Measurements from ENCODE around the gene ADISSP. TPM values are rescaled to one million over a fixed set of nuclear protein-coding genes. Genes with fewer than 3 reads are reported as not detected.

Gene ADISSP
- total RNA-seq, 3 donors from 2014 or later, result 63.3 to 102 (median 84.2) TPM

DNA sequence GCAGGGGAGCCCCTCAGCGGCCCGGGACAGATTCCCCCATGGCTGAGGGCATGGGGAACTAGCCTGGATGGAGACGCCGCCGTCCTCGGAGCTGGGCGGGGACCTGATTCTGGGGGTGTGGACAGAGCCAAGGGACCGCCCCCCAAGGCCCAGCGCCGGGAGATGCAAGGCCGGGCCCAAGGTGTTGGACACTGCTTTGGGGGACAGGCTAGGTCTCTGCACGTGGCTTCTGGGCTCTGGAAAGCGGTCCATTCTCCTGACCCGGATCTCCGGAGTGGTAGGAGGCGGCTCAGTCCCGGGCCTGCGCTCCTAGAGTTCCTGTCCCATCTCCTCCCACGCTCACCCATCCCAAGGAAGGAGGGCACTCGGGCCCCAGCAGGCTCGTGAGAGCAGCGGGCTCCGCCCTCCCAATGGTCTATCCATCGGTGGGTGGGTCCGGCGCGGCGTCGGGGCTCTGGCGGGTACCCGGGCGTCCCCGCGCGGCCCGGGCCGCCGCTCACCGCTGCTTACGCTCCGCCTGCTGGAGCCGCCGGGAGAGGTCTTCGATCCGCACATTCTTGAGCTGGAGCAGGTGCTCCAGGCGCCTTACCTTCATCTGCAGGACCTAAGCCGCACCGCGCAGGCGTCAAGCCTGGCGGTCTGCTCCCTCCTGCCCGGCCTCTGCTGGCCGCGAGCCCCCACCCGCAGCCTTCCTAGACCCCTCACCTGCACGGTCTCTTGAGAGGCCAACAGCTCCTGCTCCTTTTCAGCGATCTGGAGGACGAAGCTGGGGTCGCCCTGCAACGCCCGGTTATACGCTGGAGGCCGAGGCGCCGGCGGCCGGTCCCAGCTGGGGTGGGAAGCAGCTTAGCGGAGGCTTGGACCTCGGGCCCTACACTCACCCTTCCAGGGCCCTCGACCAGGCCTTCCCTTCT lies 10.4 kb upstream of the ADISSP start:
- H3K4me1 Mint-ChIP-seq (ENCODE audit: low read depth), result peaks cover 29% of the 10 kb centered on the region
- peak overlapping the region; percentile 72 for H3K4me3 Mint-ChIP-seq
- no peaks in the 10 kb centered on the region for H3K9me3 Mint-ChIP-seq
- ATAC-seq (peak; percentile 71 to 78), DNase-seq (peak; percentile 38)
- H3K27me3 Mint-ChIP-seq (ENCODE audit: low read depth), result peaks cover 9% of the 10 kb centered on the region
- no peaks in the 10 kb centered on the region for H3K36me3 Mint-ChIP-seq (ENCODE audit: insufficient read depth)

GRCh38 chr20:3777381-3777715 lies 9.8 kb upstream of the ADISSP start:
- DNase-seq, result no peak
- Mint-ChIP-seq H3K9me3 (no peaks in the 10 kb centered on the region), H3K27me3 (ENCODE audit: low read depth) (peaks cover 9% of the 10 kb centered on the region), H3K4me1 (ENCODE audit: low read depth) (peaks cover 27% of the 10 kb centered on the region), H3K36me3 (ENCODE audit: insufficient read depth) (no peaks in the 10 kb centered on the region), H3K4me3 (peak overlapping the region; percentile 72)
- ATAC-seq, result peak; percentile 41 to 42

DNA sequence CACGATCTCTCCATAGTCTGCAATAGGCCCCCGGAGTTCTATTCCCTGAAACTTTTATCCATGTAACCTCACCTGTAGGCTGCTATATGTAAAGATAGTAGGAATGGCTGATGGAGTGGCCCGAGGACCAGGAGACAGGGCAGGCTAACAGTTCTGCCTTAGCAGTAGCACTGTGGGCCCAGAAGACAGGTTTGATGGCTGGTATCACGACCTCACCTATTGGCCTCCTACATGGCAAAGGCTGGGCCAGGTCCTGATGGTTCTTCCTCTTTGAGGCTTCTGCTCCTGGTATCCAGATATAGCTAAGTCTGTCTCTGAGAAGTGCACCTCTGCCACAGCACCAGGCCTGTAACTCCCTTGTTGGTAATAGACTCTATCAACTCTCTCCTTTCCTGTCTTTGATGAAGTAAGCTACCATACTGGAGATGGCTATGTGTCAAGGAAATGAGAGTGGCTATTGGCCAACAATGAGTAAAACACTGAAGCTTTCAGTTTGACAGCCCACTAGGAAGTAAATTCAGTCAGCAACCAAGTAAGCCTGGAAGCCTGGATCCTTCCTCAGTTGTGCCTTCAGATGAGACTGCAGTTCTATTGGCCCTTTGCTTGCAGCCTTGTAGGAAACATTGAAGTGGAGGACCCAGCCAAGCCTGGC lies 8.0 kb upstream of the ADISSP start:
- H3K9me3 Mint-ChIP-seq, result no peaks in the 10 kb centered on the region
- no peaks in the 10 kb centered on the region for H3K36me3 Mint-ChIP-seq (ENCODE audit: insufficient read depth)
- no peak for ATAC-seq
- peaks cover 13% of the 10 kb centered on the region for H3K4me1 Mint-ChIP-seq (ENCODE audit: low read depth)
- DNase-seq, result no peak
- H3K27me3 Mint-ChIP-seq (ENCODE audit: low read depth), result peaks cover 9% of the 10 kb centered on the region
- peak overlapping the region; percentile 37 for H3K4me3 Mint-ChIP-seq

GRCh38 chr20:3771552-3772058 lies 4.1 kb upstream of the ADISSP start:
- Mint-ChIP-seq H3K4me3 (no peak overlapping the region), H3K27me3 (ENCODE audit: low read depth) (no peaks in the 10 kb centered on the region), H3K36me3 (ENCODE audit: insufficient read depth) (no peaks in the 10 kb centered on the region), H3K9me3 (no peaks in the 10 kb centered on the region), H3K4me1 (ENCODE audit: low read depth) (peaks cover 12% of the 10 kb centered on the region)
- ATAC-seq (no peak), DNase-seq (no peak)

- ATAC-seq (peak; percentile 64 to 67), DNase-seq (peak; percentile 78)
- peak overlapping the region; percentile 87 for H3K4me3 Mint-ChIP-seq
- no peaks in the 10 kb centered on the region for H3K27me3 Mint-ChIP-seq (ENCODE audit: low read depth)
- H3K9me3 Mint-ChIP-seq, result no peaks in the 10 kb centered on the region
- H3K4me1 Mint-ChIP-seq (ENCODE audit: low read depth), result peaks cover 20% of the 10 kb centered on the region
- H3K36me3 Mint-ChIP-seq (ENCODE audit: insufficient read depth), result no peaks in the 10 kb centered on the region
These were observed 983 bp upstream of the ADISSP start for GRCh38 chr20:3768342-3769130.

- Mint-ChIP-seq H3K9me3 (no peaks in the 10 kb centered on the region), H3K4me3 (peak overlapping the region; percentile 87), H3K27me3 (ENCODE audit: low read depth) (no peaks in the 10 kb centered on the region), H3K36me3 (ENCODE audit: insufficient read depth) (no peaks in the 10 kb centered on the region), H3K4me1 (ENCODE audit: low read depth) (peaks cover 20% of the 10 kb centered on the region)
- DNase-seq (no peak), ATAC-seq (peak in 1 of 2 donors; percentile 12)
These were observed 485 bp downstream of the ADISSP start for GRCh38 chr20:3767110-3767426.

GRCh38 chr20:3766422-3767109 lies 987 bp downstream of the ADISSP start:
- H3K4me1 Mint-ChIP-seq (ENCODE audit: low read depth), result peaks cover 20% of the 10 kb centered on the region
- peaks cover 2% of the 10 kb centered on the region for H3K36me3 Mint-ChIP-seq (ENCODE audit: insufficient read depth)
- DNase-seq (no peak), ATAC-seq (no peak)
- peak overlapping the region; percentile 87 for H3K4me3 Mint-ChIP-seq
- H3K27me3 Mint-ChIP-seq (ENCODE audit: low read depth), result no peaks in the 10 kb centered on the region
- no peaks in the 10 kb centered on the region for H3K9me3 Mint-ChIP-seq

DNA sequence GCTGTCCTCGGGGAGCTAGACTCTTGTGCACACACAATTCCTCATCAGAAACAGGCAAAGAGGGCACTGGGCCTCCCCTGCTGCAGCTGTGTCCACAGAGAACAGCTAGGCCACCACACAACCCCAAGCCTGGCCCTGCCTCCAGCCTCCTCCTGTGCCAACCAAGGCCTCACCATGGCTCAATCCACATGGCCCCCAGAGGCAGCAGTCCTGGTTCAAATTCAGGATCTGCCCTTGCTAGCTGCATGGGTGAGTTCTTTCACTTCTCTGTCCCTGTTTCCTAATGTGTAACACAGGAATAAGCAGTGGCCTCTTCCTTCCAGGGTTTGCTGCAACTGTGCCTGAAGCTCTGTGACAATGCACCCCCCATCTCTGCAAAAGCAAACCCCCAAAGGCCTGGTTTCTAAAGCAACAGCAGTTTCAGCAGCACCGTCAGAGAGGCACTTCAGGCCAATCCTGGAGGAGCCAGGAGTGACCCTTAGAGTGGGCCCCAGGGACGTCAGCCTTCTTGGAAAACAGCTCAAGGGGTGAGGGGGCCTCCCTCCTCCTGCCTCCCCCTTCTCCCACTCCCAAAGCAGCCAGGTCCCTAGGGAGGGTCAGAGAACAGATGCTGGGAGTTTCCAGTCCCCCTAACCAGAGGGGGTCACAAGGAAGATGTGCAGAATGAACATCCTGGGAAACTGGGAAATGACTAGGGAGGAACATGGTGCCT lies 2.2 kb downstream of the ADISSP start:
- no peak for DNase-seq
- H3K4me1 Mint-ChIP-seq (ENCODE audit: low read depth), result peaks cover 20% of the 10 kb centered on the region
- peaks cover 3% of the 10 kb centered on the region for H3K36me3 Mint-ChIP-seq (ENCODE audit: insufficient read depth)
- no peaks in the 10 kb centered on the region for H3K9me3 Mint-ChIP-seq
- ATAC-seq, result no peak
- H3K27me3 Mint-ChIP-seq (ENCODE audit: low read depth), result no peaks in the 10 kb centered on the region
- peak overlapping the region; percentile 37 for H3K4me3 Mint-ChIP-seq

DNA sequence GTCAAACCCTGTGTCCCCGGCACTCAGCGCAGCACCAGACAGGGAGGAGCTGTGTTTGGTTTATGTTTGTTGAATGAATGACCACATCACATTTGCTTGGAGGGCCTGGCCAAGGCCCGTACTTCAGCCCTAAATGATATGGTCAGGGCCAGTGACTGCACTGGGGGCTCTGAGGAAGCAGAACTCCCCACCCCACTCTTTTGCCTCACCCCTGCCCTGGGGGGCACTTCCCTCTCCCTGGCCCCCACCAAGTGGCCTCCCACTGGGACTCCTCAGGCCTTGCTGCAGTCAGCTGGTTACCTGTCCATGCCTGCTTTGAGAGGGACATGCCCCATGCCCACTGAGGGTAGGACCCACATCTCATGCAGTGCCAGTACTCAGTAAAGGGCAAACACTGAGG lies 2.9 kb downstream of the ADISSP start:
- Mint-ChIP-seq H3K27me3 (ENCODE audit: low read depth) (no peaks in the 10 kb centered on the region), H3K4me1 (ENCODE audit: low read depth) (peaks cover 20% of the 10 kb centered on the region), H3K9me3 (no peaks in the 10 kb centered on the region), H3K4me3 (no peak overlapping the region), H3K36me3 (ENCODE audit: insufficient read depth) (peaks cover 3% of the 10 kb centered on the region)
- DNase-seq (no peak), ATAC-seq (no peak)

DNA sequence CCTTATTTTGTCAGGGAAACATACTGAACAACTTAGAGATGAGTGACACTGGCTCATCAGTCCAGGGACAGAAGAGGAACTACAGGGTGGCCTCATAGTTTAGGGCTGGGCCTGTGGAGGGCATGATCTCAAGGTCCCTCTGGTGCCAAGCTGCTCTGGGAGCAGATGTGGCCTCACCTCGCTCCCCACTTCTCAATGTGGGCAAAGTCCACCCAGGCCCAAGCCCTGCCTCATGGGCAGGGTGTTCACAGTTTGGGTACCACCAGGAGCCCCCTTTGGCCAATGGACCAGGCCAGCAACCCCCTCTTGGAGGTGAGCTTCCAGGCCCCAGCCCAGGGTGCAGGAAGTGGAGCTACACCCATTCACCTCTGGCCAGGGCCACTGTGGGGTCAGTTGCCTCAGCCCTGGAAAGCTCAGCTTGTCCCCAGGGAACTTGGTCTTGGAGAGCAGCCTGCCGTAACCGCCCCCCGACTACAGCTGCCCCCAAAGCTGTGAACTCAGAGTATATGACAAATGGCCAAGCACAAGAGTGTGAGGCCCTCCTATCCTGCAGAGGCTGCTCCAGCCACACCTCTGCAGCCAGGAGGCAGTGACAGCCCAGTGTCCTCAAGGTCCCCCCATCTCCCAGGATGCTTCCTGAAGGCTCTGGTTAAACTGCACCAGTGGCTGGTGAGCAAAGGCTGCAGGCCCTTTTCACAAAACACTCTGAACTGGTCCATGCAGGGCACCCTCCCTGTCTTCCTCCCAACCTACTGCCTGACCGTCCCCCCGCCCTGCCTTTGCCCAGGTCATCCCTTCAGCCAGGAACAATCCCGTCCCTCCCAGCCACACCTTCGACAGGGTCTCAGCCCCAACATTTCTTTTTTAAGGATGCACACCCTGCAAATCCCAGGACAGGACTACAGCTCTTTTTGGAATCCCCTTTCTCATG lies 3.6 kb downstream of the ADISSP start:
- H3K4me1 Mint-ChIP-seq (ENCODE audit: low read depth), result peaks cover 17% of the 10 kb centered on the region
- no peak for ATAC-seq

DNA sequence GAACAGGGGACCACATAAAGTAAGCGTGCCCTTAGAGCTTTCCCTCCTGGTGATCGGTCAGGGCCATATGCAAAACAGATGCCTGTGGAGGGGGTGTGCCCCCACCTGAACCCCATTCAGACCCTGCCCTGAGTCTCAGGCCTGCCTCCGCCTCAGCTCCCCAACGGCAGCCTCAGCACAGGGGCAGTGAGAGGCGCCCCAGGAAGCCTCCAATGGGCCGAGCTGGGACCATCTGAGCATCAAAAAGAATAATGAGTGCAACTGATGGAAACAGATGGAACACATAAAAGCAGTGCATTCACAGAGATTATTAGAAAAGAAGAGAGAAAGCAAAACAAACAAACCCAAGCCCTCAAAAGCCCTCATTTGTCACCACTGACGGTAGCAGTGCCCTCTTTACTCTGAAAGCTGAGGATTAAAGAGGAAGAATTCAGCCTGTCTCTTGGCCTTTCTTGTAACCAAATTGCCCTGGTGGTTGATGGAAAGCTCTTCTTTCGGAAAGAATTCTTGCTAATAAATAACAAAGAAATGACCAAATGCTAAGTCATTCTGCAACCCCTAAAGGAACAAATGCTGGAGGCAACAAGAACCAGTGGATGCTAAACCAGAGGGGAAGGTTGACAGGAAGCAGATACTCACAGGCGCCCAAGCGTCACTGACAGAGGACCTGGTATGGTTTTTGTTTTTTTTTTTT lies 6.8 kb downstream of the ADISSP start:
- peaks cover under 1% of the 10 kb centered on the region for H3K4me1 Mint-ChIP-seq (ENCODE audit: low read depth)
- no peak for ATAC-seq
- DNase-seq, result no peak
- no peaks in the 10 kb centered on the region for H3K9me3 Mint-ChIP-seq
- H3K4me3 Mint-ChIP-seq, result no peak overlapping the region
- H3K27me3 Mint-ChIP-seq (ENCODE audit: low read depth), result no peaks in the 10 kb centered on the region
- peaks cover 11% of the 10 kb centered on the region for H3K36me3 Mint-ChIP-seq (ENCODE audit: insufficient read depth)

More for the DNA sequence above, 3.6 kb downstream of the ADISSP start:
- no peaks in the 10 kb centered on the region for H3K9me3 Mint-ChIP-seq
- DNase-seq, result no peak
- no peaks in the 10 kb centered on the region for H3K27me3 Mint-ChIP-seq (ENCODE audit: low read depth)
- peaks cover 3% of the 10 kb centered on the region for H3K36me3 Mint-ChIP-seq (ENCODE audit: insufficient read depth)
- H3K4me3 Mint-ChIP-seq, result no peak overlapping the region

GRCh38 chr20:3759884-3760283 lies 7.7 kb downstream of the ADISSP start:
- ATAC-seq (no peak), DNase-seq (no peak)
- no peaks in the 10 kb centered on the region for H3K4me1 Mint-ChIP-seq (ENCODE audit: low read depth)
- no peaks in the 10 kb centered on the region for H3K9me3 Mint-ChIP-seq
- H3K27me3 Mint-ChIP-seq (ENCODE audit: low read depth), result no peaks in the 10 kb centered on the region
- peaks cover 11% of the 10 kb centered on the region for H3K36me3 Mint-ChIP-seq (ENCODE audit: insufficient read depth)
- H3K4me3 Mint-ChIP-seq, result no peak overlapping the region

All from activated T-cell treated with anti-CD3 and anti-CD28 coated beads, Interleukin-2, amount 50 U/mL, for 4 hours (primary cell).